Measurements from ENCODE around the gene LONP1.
A peak's percentile ranks its signal among the peaks of the same experiment; 100 is the strongest.

Gene LONP1

GRCh38 chr19:5684694-5685430, 35.1 kb downstream of the LONP1 start:
- Histone ChIP-seq H2AK5ac (ENCODE audit: low read length, severe bottlenecking) (no peak overlapping the region), H3K4ac (ENCODE audit: low read depth in 1 of 2, low read length in 2 of 2) (no peak overlapping the region), H3K27ac (ENCODE audit: low read length, poor library complexity, severe bottlenecking) (no peak overlapping the region), H2BK120ac (ENCODE audit: low read depth, low read length) (no peak overlapping the region), H3K18ac (ENCODE audit: low read depth in 1 of 2, low read length in 2 of 2) (no peak overlapping the region), H3K9me3 (ENCODE audit: control insufficient read depth, low read length) (no peaks in the 10 kb centered on the region), H3K14ac (ENCODE audit: low read length in 2 of 2) (no peak overlapping the region), H2AFZ (ENCODE audit: low read depth, low read length) (no peak overlapping the region), H4K91ac (ENCODE audit: low read length) (no peak overlapping the region), H3K36me3 (ENCODE audit: control insufficient read depth in 1 of 2, insufficient read depth in 2 of 2, low read depth in 1 of 2, low read length in 2 of 2) (peaks cover 0 to 13% of the 10 kb centered on the region in 2 experiments), H2BK5ac (ENCODE audit: low read depth, low read length, poor library complexity, severe bottlenecking) (no peak overlapping the region), H3K4me3 (ENCODE audit: insufficient read depth in 1 of 2, low read depth in 1 of 2, low read length in 2 of 2) (no peak overlapping the region), H2BK12ac (ENCODE audit: low read length in 2 of 2) (no peak overlapping the region), H3K79me1 (replicated peaks; ENCODE audit: low read length, poor library complexity, severe bottlenecking) (peaks cover 14% of the 10 kb centered on the region), H3K9ac (ENCODE audit: low read length) (no peak overlapping the region), H3K23ac (ENCODE audit: low read length in 2 of 2) (no peak overlapping the region), H3K27me3 (ENCODE audit: control insufficient read depth in 1 of 2, insufficient read depth in 1 of 2, low read length in 2 of 2) (no peaks in the 10 kb centered on the region), H2BK15ac (ENCODE audit: low read depth, poor library complexity, severe bottlenecking) (no peak overlapping the region), H3K4me1 (ENCODE audit: control insufficient read depth, insufficient read depth, low read depth, low read length) (peaks cover 27% of the 10 kb centered on the region), H3K4me2 (ENCODE audit: low read length, poor library complexity, severe bottlenecking) (no peak overlapping the region), H4K8ac (ENCODE audit: low read length) (no peak overlapping the region)
- 93% methylated on average over 22 of the region's 22 CpGs for WGBS
- DNase-seq = no peak

DNA sequence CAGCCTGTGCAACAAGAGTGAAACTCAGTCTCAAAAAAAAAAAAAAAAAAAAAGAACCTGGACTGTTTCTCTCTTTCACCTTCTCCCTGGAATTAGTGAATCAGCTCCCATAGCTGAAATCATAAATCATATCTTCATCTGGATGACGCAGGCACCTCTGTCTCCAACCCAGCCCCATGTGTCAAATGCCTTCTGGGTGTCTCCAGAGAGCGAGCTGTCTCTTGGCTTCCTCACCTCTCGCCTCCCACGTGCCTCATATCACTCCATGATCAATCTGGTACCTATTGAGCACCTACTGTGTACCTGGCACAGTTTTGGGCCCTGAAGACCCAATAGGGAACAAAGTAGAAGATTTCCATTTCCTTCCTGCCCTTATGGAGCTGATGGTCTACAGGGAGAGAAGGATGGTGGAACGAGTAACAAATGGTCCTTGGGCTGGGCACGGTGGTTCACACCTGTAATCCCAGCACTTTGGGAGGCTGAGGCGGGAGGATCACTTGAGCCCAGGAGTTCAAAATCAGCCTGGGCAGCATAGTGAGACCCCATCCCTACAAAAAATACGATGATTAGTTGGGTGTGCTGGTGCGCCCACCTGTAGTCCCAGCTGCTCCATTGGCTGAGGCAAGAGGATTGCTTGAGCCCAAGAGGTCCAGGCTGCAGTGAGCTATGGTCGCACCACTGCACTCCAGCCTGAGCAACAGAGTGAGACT, 36.6 kb downstream of the LONP1 start:
- Histone ChIP-seq H2AK5ac (ENCODE audit: low read length, severe bottlenecking) (no peak overlapping the region), H3K4ac (ENCODE audit: low read depth in 1 of 2, low read length in 2 of 2) (no peak overlapping the region), H3K36me3 (ENCODE audit: control insufficient read depth in 1 of 2, insufficient read depth in 2 of 2, low read depth in 1 of 2, low read length in 2 of 2) (peaks cover 0 to 15% of the 10 kb centered on the region in 2 experiments), H3K9me3 (ENCODE audit: control insufficient read depth, low read length) (no peaks in the 10 kb centered on the region), H3K4me1 (ENCODE audit: control insufficient read depth, insufficient read depth, low read depth, low read length) (peaks cover 34% of the 10 kb centered on the region), H2BK120ac (ENCODE audit: low read depth, low read length) (no peak overlapping the region), H2BK5ac (ENCODE audit: low read depth, low read length, poor library complexity, severe bottlenecking) (no peak overlapping the region), H4K8ac (ENCODE audit: low read length) (no peak overlapping the region), H3K23ac (ENCODE audit: low read length in 2 of 2) (no peak overlapping the region), H3K4me3 (ENCODE audit: insufficient read depth in 1 of 2, low read depth in 1 of 2, low read length in 2 of 2) (no peak overlapping the region), H3K27me3 (ENCODE audit: control insufficient read depth in 1 of 2, insufficient read depth in 1 of 2, low read length in 2 of 2) (no peaks in the 10 kb centered on the region), H4K91ac (ENCODE audit: low read length) (no peak overlapping the region), H2BK15ac (ENCODE audit: low read depth, poor library complexity, severe bottlenecking) (no peak overlapping the region), H2BK12ac (ENCODE audit: low read length in 2 of 2) (no peak overlapping the region), H3K14ac (ENCODE audit: low read length in 2 of 2) (no peak overlapping the region), H2AFZ (ENCODE audit: low read depth, low read length) (no peak overlapping the region), H3K9ac (ENCODE audit: low read length) (no peak overlapping the region), H3K18ac (ENCODE audit: low read depth in 1 of 2, low read length in 2 of 2) (no peak overlapping the region), H3K79me1 (replicated peaks; ENCODE audit: low read length, poor library complexity, severe bottlenecking) (peaks cover 22% of the 10 kb centered on the region), H3K4me2 (ENCODE audit: low read length, poor library complexity, severe bottlenecking) (no peak overlapping the region), H3K27ac (ENCODE audit: low read length, poor library complexity, severe bottlenecking) (no peak overlapping the region)
- 89% methylated on average over 9 of the region's 10 CpGs for WGBS
- DNase-seq = no peak

GRCh38 chr19:5682107-5682482, 37.9 kb downstream of the LONP1 start:
- peaks cover 5 to 21% of the 10 kb centered on the region in 2 experiments for H3K36me3 ChIP-seq (ENCODE audit: control insufficient read depth in 1 of 2, insufficient read depth in 2 of 2, low read depth in 1 of 2, low read length in 2 of 2)
- no peak overlapping the region for H3K4me2 ChIP-seq (ENCODE audit: low read length, poor library complexity, severe bottlenecking)
- no peak overlapping the region for H3K27ac ChIP-seq (ENCODE audit: low read length, poor library complexity, severe bottlenecking)
- H4K91ac ChIP-seq (ENCODE audit: low read length) = no peak overlapping the region
- no peak for DNase-seq
- H2BK120ac ChIP-seq (ENCODE audit: low read depth, low read length) = no peak overlapping the region
- H3K9ac ChIP-seq (ENCODE audit: low read length) = no peak overlapping the region
- no peak overlapping the region for H3K14ac ChIP-seq (ENCODE audit: low read length in 2 of 2)
- H3K4me1 ChIP-seq (ENCODE audit: control insufficient read depth, insufficient read depth, low read depth, low read length) = peaks cover 30% of the 10 kb centered on the region
- H3K27me3 ChIP-seq (ENCODE audit: control insufficient read depth in 1 of 2, insufficient read depth in 1 of 2, low read length in 2 of 2) = no peaks in the 10 kb centered on the region
- H3K18ac ChIP-seq (ENCODE audit: low read depth in 1 of 2, low read length in 2 of 2) = no peak overlapping the region
- no peak overlapping the region for H2BK5ac ChIP-seq (ENCODE audit: low read depth, low read length, poor library complexity, severe bottlenecking)
- no peak overlapping the region for H3K23ac ChIP-seq (ENCODE audit: low read length in 2 of 2)
- peak overlapping the region in 1 of 2 experiments; percentile 99 for H3K4me3 ChIP-seq (ENCODE audit: insufficient read depth in 1 of 2, low read depth in 1 of 2, low read length in 2 of 2)
- H3K9me3 ChIP-seq (ENCODE audit: control insufficient read depth, low read length) = no peaks in the 10 kb centered on the region
- peaks cover 29% of the 10 kb centered on the region for H3K79me1 ChIP-seq (replicated peaks; ENCODE audit: low read length, poor library complexity, severe bottlenecking)
- H2BK12ac ChIP-seq (ENCODE audit: low read length in 2 of 2) = no peak overlapping the region
- no peak overlapping the region for H3K4ac ChIP-seq (ENCODE audit: low read depth in 1 of 2, low read length in 2 of 2)
- WGBS = 92% methylated on average over 3 of the region's 3 CpGs
- H4K8ac ChIP-seq (ENCODE audit: low read length) = no peak overlapping the region
- peak overlapping the region; percentile 53 for H2AK5ac ChIP-seq (ENCODE audit: low read length, severe bottlenecking)
- no peak overlapping the region for H2AFZ ChIP-seq (ENCODE audit: low read depth, low read length)
- no peak overlapping the region for H2BK15ac ChIP-seq (ENCODE audit: low read depth, poor library complexity, severe bottlenecking)

DNA sequence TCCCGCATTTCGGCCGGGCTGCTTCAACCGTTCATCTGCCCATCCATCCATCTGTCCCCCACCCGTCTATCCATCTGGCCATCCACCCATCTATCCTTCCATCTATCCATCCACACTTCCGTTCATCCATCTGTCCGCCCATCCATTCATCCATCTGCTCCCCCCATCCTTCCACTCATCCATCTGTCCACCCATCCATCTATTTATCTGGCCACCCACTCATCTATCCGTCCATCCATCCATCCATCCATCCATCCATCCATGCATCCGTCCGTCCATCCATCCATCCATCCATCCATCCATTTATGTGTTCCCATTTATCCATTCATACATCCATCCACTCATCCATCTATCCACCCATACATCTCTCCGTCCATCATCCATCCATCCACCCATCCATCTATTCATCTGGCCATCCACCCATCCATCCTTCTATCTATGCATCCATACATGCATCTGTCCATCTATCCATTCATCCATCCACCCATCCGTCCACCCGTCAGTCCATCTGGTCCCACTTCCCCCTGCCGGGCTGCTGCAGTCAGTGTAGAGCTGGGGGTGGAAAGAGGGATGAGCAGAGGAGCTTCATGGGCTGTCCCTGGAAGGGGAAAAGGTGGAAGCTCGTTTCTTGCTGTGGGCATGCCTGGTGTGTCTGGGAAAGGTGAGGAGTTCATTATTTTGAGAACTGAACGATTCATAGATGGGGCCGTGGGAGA, 38.4 kb downstream of the LONP1 start:
- Histone ChIP-seq H3K4me2 (ENCODE audit: low read length, poor library complexity, severe bottlenecking) (peak overlapping the region; percentile 87), H3K9ac (ENCODE audit: low read length) (peak overlapping the region; percentile 96), H2BK120ac (ENCODE audit: low read depth, low read length) (no peak overlapping the region), H2BK15ac (ENCODE audit: low read depth, poor library complexity, severe bottlenecking) (no peak overlapping the region), H3K14ac (ENCODE audit: low read length in 2 of 2) (peak overlapping the region in 1 of 2 experiments; percentile 57), H2AK5ac (ENCODE audit: low read length, severe bottlenecking) (no peak overlapping the region), H3K4me3 (ENCODE audit: insufficient read depth in 1 of 2, low read depth in 1 of 2, low read length in 2 of 2) (peak overlapping the region; percentile 65 to 99), H3K27ac (ENCODE audit: low read length, poor library complexity, severe bottlenecking) (no peak overlapping the region), H2BK12ac (ENCODE audit: low read length in 2 of 2) (peak overlapping the region in 1 of 2 experiments; percentile 61), H3K18ac (ENCODE audit: low read depth in 1 of 2, low read length in 2 of 2) (peak overlapping the region in 1 of 2 experiments; percentile 88), H3K36me3 (ENCODE audit: control insufficient read depth in 1 of 2, insufficient read depth in 2 of 2, low read depth in 1 of 2, low read length in 2 of 2) (peaks cover 5 to 25% of the 10 kb centered on the region in 2 experiments), H4K8ac (ENCODE audit: low read length) (peak overlapping the region; percentile 74), H2AFZ (ENCODE audit: low read depth, low read length) (peak overlapping the region; percentile 29), H3K27me3 (ENCODE audit: control insufficient read depth in 1 of 2, insufficient read depth in 1 of 2, low read length in 2 of 2) (no peaks in the 10 kb centered on the region), H4K91ac (ENCODE audit: low read length) (peak overlapping the region; percentile 70), H3K23ac (ENCODE audit: low read length in 2 of 2) (peak overlapping the region in 1 of 2 experiments; percentile 35), H3K9me3 (ENCODE audit: control insufficient read depth, low read length) (no peaks in the 10 kb centered on the region), H3K79me1 (replicated peaks; ENCODE audit: low read length, poor library complexity, severe bottlenecking) (peaks cover 29% of the 10 kb centered on the region), H3K4ac (ENCODE audit: low read depth in 1 of 2, low read length in 2 of 2) (peak overlapping the region in 1 of 2 experiments; percentile 94), H3K4me1 (ENCODE audit: control insufficient read depth, insufficient read depth, low read depth, low read length) (peaks cover 28% of the 10 kb centered on the region), H2BK5ac (ENCODE audit: low read depth, low read length, poor library complexity, severe bottlenecking) (no peak overlapping the region)
- 81% methylated on average over 17 of the region's 17 CpGs for WGBS
- no peak for DNase-seq
